ENCODE measurements around the gene MECP2.
"Not testable (repeated sequence)": the region's sequence is repeated elsewhere in the genome, so short reads cannot be mapped to it uniquely, and the experiment has no call there.

MECP2 gene

GRCh38 chrX:153993079-153993478, 104.4 kb downstream of the MECP2 start:
- DNase-seq (ENCODE audit: low spot score), result no peak

DNA sequence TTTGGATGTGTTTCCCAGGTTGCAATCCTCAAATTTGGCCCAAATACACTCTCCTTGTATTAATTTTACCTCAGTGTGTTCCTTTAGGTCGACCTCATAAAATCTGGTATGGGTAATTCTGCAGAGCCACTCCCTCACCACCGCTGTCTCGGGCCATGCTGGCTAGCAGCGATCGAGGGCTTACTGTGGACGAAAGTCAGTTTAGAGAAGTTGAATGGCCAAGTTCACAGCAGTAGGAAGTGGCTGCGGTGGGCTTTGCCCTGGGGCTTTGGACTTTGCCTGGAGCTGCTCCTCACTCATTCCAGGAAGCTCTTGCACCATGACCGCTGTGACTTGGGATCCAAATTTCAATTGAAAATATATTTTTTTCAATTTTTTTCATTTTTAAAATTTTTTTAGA, 105.3 kb downstream of the MECP2 start:
- no peak for DNase-seq (ENCODE audit: low spot score)

GRCh38 chrX:153991013-153991580, 106.4 kb downstream of the MECP2 start:
- no peak for DNase-seq (ENCODE audit: low spot score)

- DNase-seq (ENCODE audit: low spot score), result no peak
Observed at GRCh38 chrX:153989973-153990655, 107.4 kb downstream of the MECP2 start.

DNA sequence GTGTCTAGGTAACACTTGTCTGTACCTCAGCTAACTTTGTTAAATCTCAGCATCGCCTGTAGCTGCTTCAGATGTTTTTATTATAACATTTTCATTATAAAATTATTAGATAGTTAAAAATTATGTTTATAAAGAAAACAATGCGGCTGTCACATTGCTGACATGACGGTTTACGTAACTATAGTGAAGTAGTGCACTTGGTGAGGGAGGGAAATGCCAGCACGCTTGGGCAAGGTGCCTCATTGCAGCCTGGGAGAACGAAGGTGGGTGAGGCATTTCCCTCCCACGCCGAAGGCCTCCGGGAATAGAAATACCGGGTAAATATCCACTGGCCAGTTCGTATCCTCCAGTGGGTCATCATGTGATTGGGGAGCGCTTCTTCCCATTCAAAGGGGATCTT, 109.0 kb downstream of the MECP2 start:
- DNase-seq (ENCODE audit: low spot score), result no peak

GRCh38 chrX:153984351-153985178, 113.0 kb downstream of the MECP2 start:
- DNase-seq (ENCODE audit: low spot score), result no peak

GRCh38 chrX:153983321-153983801, 114.2 kb downstream of the MECP2 start:
- no peak for DNase-seq (ENCODE audit: low spot score)

GRCh38 chrX:153981771-153982533, 115.6 kb downstream of the MECP2 start:
- DNase-seq (ENCODE audit: low spot score), result no peak

DNA sequence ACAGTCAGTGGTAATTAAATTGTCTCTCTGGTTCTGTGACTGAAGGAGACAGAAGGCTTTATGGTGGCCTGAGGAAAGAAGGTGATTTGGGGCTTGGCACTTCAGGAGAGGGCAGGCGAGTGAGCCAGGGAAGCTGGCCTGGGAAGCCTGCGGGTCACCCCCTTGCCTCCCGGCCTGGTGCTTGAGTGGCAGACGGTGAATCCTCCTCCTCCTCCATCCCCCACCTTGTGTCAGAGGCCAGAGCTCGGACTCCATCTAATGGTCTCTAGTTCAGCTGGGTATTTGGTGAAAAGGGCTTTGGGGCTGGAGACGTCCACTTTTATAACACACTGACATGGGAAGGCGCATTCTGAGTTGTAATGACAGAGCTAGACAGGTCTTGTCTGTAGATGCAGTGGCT, 116.3 kb downstream of the MECP2 start:
- DNase-seq (ENCODE audit: low spot score), result no peak

DNA sequence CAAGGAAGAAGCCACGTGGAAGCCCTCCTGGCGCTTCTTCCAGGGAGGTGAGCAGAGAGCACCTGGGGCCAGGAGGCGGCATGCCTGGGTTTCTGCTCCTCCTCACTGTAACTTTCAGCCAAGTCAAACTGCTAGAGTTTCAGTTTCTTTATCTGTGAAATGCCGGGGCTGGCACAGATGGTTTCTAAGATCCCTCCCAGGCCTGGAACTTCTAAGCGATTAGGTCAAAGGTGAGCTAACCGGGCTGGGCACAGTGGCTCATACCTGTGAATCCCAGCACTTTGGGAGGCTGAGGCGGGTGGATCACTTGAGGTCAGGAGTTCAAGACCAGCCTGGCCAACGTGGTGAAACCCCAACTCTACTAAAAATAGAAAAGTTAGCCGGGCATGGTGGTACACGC, 117.1 kb downstream of the MECP2 start:
- DNase-seq (ENCODE audit: low spot score), result not testable (repeated sequence)

DNA sequence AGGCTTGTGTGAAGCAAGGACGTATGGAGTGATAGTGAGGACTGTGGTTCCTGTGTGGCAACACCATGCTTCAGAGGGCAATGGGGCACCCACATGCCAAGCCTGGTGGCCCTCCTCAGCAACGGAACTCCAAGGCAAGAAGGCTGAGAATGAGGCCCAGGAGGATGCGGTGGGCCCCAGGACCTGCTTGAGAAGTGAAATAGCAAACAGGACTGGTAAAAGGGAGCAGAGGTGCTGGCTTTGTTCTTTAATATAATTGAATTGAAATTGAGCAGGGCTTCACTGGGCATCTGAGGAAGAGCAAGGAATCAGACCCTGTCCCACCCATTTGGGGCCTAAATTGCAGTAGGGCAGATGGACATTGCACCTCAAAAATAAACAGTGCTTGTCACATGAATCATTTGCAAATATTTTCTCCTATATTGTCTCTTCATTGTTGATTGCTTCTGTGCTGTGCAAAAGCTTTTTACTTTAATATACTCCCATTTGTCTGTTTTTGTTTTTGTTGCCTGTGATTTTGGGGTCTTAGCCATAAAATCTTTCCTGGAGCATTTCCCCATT, 122.7 kb downstream of the MECP2 start:
- no peak for DNase-seq (ENCODE audit: low spot score)

GRCh38 chrX:153974003-153974725, 123.4 kb downstream of the MECP2 start:
- no peak for DNase-seq (ENCODE audit: low spot score)

GRCh38 chrX:153973127-153974002, 124.2 kb downstream of the MECP2 start:
- no peak for DNase-seq (ENCODE audit: low spot score)

- peak; percentile 88 for DNase-seq (ENCODE audit: low spot score)
Observed at GRCh38 chrX:153972368-153973126, 125.0 kb downstream of the MECP2 start, which contains the start of gene TMEM187. Gene TMEM187, plus strand, starts transcription at chrX:153972754. Its CDS starts 9,309 bp downstream, at chrX:153982063.

Data from ecto neural progenitor cell (in vitro differentiated cells).